H1 (cell line): ENCODE measurements around the gene ASB4. TPM values are rescaled to one million over a fixed set of nuclear protein-coding genes. Genes with fewer than 3 reads are reported as not detected.

Source experiments
- CTCF ChIA-PET: fragments of 300-600 bp; sonication (Branson Sonifier 250); formaldehyde crosslinking; loops from one replicate; lab custom pipeline; 2021; ENCODE audit not compliant: partially characterized antibody; lab: Charles Lee
- POLR2A ChIA-PET: fragments of 300-600 bp; sonication (Branson Sonifier 250); formaldehyde crosslinking; loops from one replicate; lab custom pipeline; 2021; ENCODE audit warnings: inconsistent platforms; ENCODE audit not compliant: partially characterized antibody; lab: Charles Lee
- DNase-seq, 2 experiments: peaks; one replicate each; pipeline versions ENCODE4 v3.0.0 to v3.0.0-alpha.2; 2010 to 2022; ENCODE audit warnings: low spot score in 2 of 2, low read depth in 1 of 2, mixed read lengths in 1 of 2
- FAIRE-seq: peaks from 2 replicates; lab custom pipeline; 2011; peaks lifted over from hg19 to GRCh38; lab: Jason Lieb, UNC
- H2AFZ ChIP-seq: 2 replicates; pipeline ENCODE4 v1.8.1; 2012; ENCODE audit warnings: low read length, inconsistent platforms
- H2AK5ac ChIP-seq: 2 replicates; pipeline ENCODE4 v1.6.1; 2013; ENCODE audit warnings: low read depth, low read length
- H2BK120ac ChIP-seq: replicated peaks from 2 replicates; pipeline ENCODE3; 2013; ENCODE audit warnings: low read depth, low read length, inconsistent platforms
- H2BK12ac ChIP-seq: 2 replicates; pipeline ENCODE4 v1.6.1; 2013; ENCODE audit warnings: low read depth, low read length
- H2BK15ac ChIP-seq: 2 replicates; pipeline ENCODE4 v1.6.1; 2013; ENCODE audit warnings: low read length
- H2BK20ac ChIP-seq: 2 replicates; pipeline ENCODE4 v1.6.1; 2013; ENCODE audit warnings: low read length
- H2BK5ac ChIP-seq: 2 replicates; pipeline ENCODE4 v1.6.1; 2013; ENCODE audit warnings: low read depth, low read length
- H3K14ac ChIP-seq: 2 replicates; pipeline ENCODE4 v1.6.1; 2013; ENCODE audit warnings: inconsistent platforms; ENCODE audit not compliant: insufficient read length
- H3K18ac ChIP-seq: 2 replicates; pipeline ENCODE4 v1.6.1; 2013; ENCODE audit warnings: low read length; ENCODE audit errors: extremely low read depth
- H3K23ac ChIP-seq: 2 replicates; pipeline ENCODE4 v1.6.1; 2013; ENCODE audit warnings: inconsistent platforms; ENCODE audit not compliant: insufficient read length
- H3K23me2 ChIP-seq: 2 replicates; pipeline ENCODE4 v1.6.1; 2013; ENCODE audit warnings: low read depth, low read length
- H3K27ac ChIP-seq: 2 replicates; pipeline ENCODE4 v1.6.1; 2011; ENCODE audit warnings: low read depth, low read length, inconsistent platforms
- H3K27me3 ChIP-seq, 4 experiments: replicated peaks in 1 of 4; 1 replicate in 1 of 4; 2 replicates in 3 of 4; pipeline versions ENCODE4 v1.6.1 to v1.8.1; 2011 to 2013; ENCODE audit warnings: low read length in 3 of 4, mild to moderate bottlenecking in 3 of 4, inconsistent platforms in 2 of 4, mixed read lengths in 2 of 4, moderate library complexity in 1 of 4; ENCODE audit not compliant: control insufficient read depth in 3 of 4, insufficient read depth in 3 of 4; ENCODE audit errors: extremely low read depth in 1 of 4
- H3K36me3 ChIP-seq, 4 experiments: 2 replicates each; pipeline versions ENCODE4 v1.6.1 to v1.8.1; 2011 to 2013; ENCODE audit warnings: mild to moderate bottlenecking in 4 of 4, low read length in 3 of 4, moderate library complexity in 2 of 4, control low read depth in 1 of 4, inconsistent platforms in 1 of 4; ENCODE audit not compliant: insufficient read depth in 4 of 4, control insufficient read depth in 2 of 4
- H3K4ac ChIP-seq: replicated peaks from 2 replicates; pipeline ENCODE3; 2013; ENCODE audit warnings: low read length, low read depth, mixed read lengths, inconsistent platforms; ENCODE audit not compliant: insufficient read length
- H3K4me1 ChIP-seq, 4 experiments: replicated peaks in 1 of 4; 1 replicate in 1 of 4; 2 replicates in 3 of 4; pipeline versions ENCODE4 v1.6.1 to v1.8.1; 2011 to 2013; ENCODE audit warnings: low read length in 3 of 4, inconsistent platforms in 2 of 4, mixed read lengths in 1 of 4; ENCODE audit not compliant: insufficient read depth in 4 of 4, control insufficient read depth in 3 of 4
- H3K4me2 ChIP-seq, 2 experiments: 2 replicates each; pipeline versions ENCODE4 v1.6.1 to v1.8.1; 2011 to 2013; ENCODE audit warnings: low read depth in 2 of 2, low read length in 2 of 2, control low read depth in 1 of 2, inconsistent platforms in 1 of 2, mild to moderate bottlenecking in 1 of 2; ENCODE audit not compliant: insufficient read depth in 1 of 2
- H3K4me3 ChIP-seq, 4 experiments: fragments of 200-600, 300-600 bp in 1 of 4; sonication (generic), shearing (Covaris generic), sonication (Bioruptor Twin) in 1 of 4; 2 replicates each; pipeline versions ENCODE4 v1.5.1 to v1.8.1; 2011 to 2016; ENCODE audit warnings: low read length in 4 of 4, low read depth in 3 of 4, control low read depth in 2 of 4, inconsistent platforms in 2 of 4, mild to moderate bottlenecking in 2 of 4, mixed read lengths in 1 of 4, moderate library complexity in 1 of 4; ENCODE audit not compliant: insufficient read depth in 2 of 4; ENCODE audit errors: extremely low read depth in 1 of 4
- H3K56ac ChIP-seq: replicated peaks from 2 replicates; pipeline ENCODE3; 2013; ENCODE audit warnings: low read depth, mild to moderate bottlenecking, mixed read lengths, low read length, inconsistent platforms; ENCODE audit not compliant: insufficient read length
- H3K79me1 ChIP-seq: 2 replicates; pipeline ENCODE4 v1.6.1; 2013; ENCODE audit warnings: low read depth, low read length, control low read depth
- H3K79me2 ChIP-seq, 2 experiments: 2 replicates each; pipeline versions ENCODE4 v1.6.1 to v1.8.1; 2012 to 2013; ENCODE audit warnings: low read length in 2 of 2, mild to moderate bottlenecking in 2 of 2, inconsistent platforms in 1 of 2; ENCODE audit not compliant: insufficient read depth in 2 of 2, control insufficient read depth in 1 of 2
- H3K9ac ChIP-seq, 4 experiments: replicated peaks in 1 of 4; 1 replicate in 1 of 4; 2 replicates in 3 of 4; pipeline versions ENCODE4 v1.6.1 to v1.8.1; 2011 to 2013; ENCODE audit warnings: low read depth in 3 of 4, low read length in 3 of 4, control low read depth in 2 of 4, mild to moderate bottlenecking in 2 of 4, moderate library complexity in 2 of 4, inconsistent platforms in 1 of 4; ENCODE audit errors: extremely low read depth in 1 of 4
- H3K9me3 ChIP-seq, 2 experiments: 2 replicates each; pipeline versions ENCODE4 v1.6.1 to v1.8.1; 2012 to 2013; ENCODE audit warnings: mild to moderate bottlenecking in 2 of 2, moderate library complexity in 2 of 2, control low read depth in 1 of 2, inconsistent platforms in 1 of 2, low read depth in 1 of 2, low read length in 1 of 2, mixed read lengths in 1 of 2; ENCODE audit not compliant: insufficient read depth in 2 of 2
- H4K20me1 ChIP-seq, 2 experiments: replicated peaks in 1 of 2; 2 replicates each; pipeline versions ENCODE3 to v1.8.1; 2011 to 2013; ENCODE audit warnings: inconsistent platforms in 2 of 2, low read length in 2 of 2, mild to moderate bottlenecking in 1 of 2; ENCODE audit not compliant: insufficient read depth in 2 of 2, control insufficient read depth in 1 of 2
- H4K5ac ChIP-seq: 2 replicates; pipeline ENCODE4 v1.6.1; 2013; ENCODE audit warnings: low read length, low read depth, mixed read lengths, inconsistent platforms; ENCODE audit not compliant: insufficient read length
- H4K8ac ChIP-seq: 2 replicates; pipeline ENCODE4 v1.8.0; 2013; ENCODE audit warnings: mild to moderate bottlenecking, moderate library complexity, low read length, inconsistent platforms; ENCODE audit not compliant: insufficient read depth; ENCODE audit errors: extremely low read depth
- H4K91ac ChIP-seq: replicated peaks from 2 replicates; pipeline ENCODE3; 2013; ENCODE audit warnings: low read length, mixed read lengths, inconsistent platforms; ENCODE audit not compliant: insufficient read length
- BACH1 ChIP-seq: IDR thresholded peaks from 2 replicates; pipeline ENCODE4 v1.6.1; 2012; ENCODE audit warnings: low read length, improper control_type of control experiment
- CBX5 ChIP-seq: fragments of 300-800, 300-1000 bp; sonication (generic); IDR thresholded peaks from 2 replicates; pipeline ENCODE4 v1.7.1; 2016; ENCODE audit warnings: antibody characterized with exemption, low read length, low read depth
- CTBP2 ChIP-seq: IDR thresholded peaks from 2 replicates; pipeline ENCODE4 v1.7.0; 2011; ENCODE audit warnings: borderline replicate concordance, mild to moderate bottlenecking, moderate library complexity, mixed read lengths, low read length; ENCODE audit not compliant: insufficient read depth, insufficient read length
- GABPA ChIP-seq: IDR thresholded peaks from 2 replicates; pipeline ENCODE4 v1.6.1; 2011; ENCODE audit warnings: mild to moderate bottlenecking, low read length, moderate library complexity, borderline replicate concordance; ENCODE audit not compliant: insufficient read depth
- KDM1A ChIP-seq: fragments of 200-600, 300-600 bp; sonication (generic); IDR thresholded peaks from 2 replicates; pipeline ENCODE4 v1.7.1; 2016; ENCODE audit warnings: mild to moderate bottlenecking, low read length, borderline replicate concordance
- SIN3A ChIP-seq, 2 experiments: IDR thresholded peaks in 1 of 2; conservative IDR thresholded peaks in 1 of 2; 2 replicates each; pipeline ENCODE4 v1.6.1; 2011 to 2012; ENCODE audit warnings: low read length in 2 of 2, improper control_type of control experiment in 1 of 2, low read depth in 1 of 2, mild to moderate bottlenecking in 1 of 2
- SP2 ChIP-seq: IDR thresholded peaks from 2 replicates; pipeline ENCODE4 v1.6.1; 2012; ENCODE audit warnings: mild to moderate bottlenecking, low read length, inconsistent platforms
- WGBS, 2 experiments: shearing (Covaris generic) in 1 of 2; methylation state at CpG; one replicate each; pipeline versions ENCODE4 v1.1.6 to v1.1.7; 2013 to 2015; ENCODE audit warnings: low lambda C conversion rate in 2 of 2, mixed read lengths in 2 of 2, inconsistent platforms in 1 of 2, low coverage in 1 of 2, missing lambda C conversion rate in 1 of 2; ENCODE audit not compliant: insufficient replicate concordance in 2 of 2, insufficient coverage in 1 of 2, insufficient read length in 1 of 2; ENCODE audit errors: extremely low coverage in 1 of 2, missing lambda C conversion rate in 1 of 2; 5-methylcytosine and 5-hydroxymethylcytosine counted together
- polyA plus RNA-seq, 7 experiments: library from polyadenylated mRNA; depleted of rRNA in 3 of 7; stranded (reverse) in 5 of 7; unstranded in 2 of 7; fragments of >200 nt in 5 of 7; fragments of 200-250 nt in 2 of 7; gene quantifications; 1 replicate in 5 of 7; 2 replicates in 1 of 7; 4 replicates in 1 of 7; pipeline versions ENCODE4 v1.2.1 to v1.2.3, GENCODE V29; 2011 to 2013; ENCODE audit warnings: missing spikeins in 2 of 7, mixed read lengths in 2 of 7
- total RNA-seq: library from RNA; stranded (reverse); fragmentation: NEBNext Ultra II Directional; extraction: Animal tissue kit (Norgen Biotek cat#: 25700); gene quantifications from 2 replicates; pipeline ENCODE4 v1.2.1, GENCODE V29; 2021
- TF ChIP-seq, protein P1 (sequence below), 3 experiments: IDR thresholded peaks; 1 replicate in 2 of 3; 2 replicates in 1 of 3; pipeline versions ENCODE4 v1.5.1 to v1.6.1; 2011; ENCODE audit warnings: low read length in 3 of 3, mild to moderate bottlenecking in 3 of 3, inconsistent platforms in 2 of 3, low read depth in 1 of 3, moderate library complexity in 1 of 3; ENCODE audit not compliant: insufficient read depth in 1 of 3; ENCODE audit errors: control extremely low read depth in 1 of 3

The ASB4 gene
- total and polyA plus RNA-seq, 2 of the 8 experiments (the other 6 are each of a cell fraction or from before 2014, with no cell fraction given) = not detected

DNA sequence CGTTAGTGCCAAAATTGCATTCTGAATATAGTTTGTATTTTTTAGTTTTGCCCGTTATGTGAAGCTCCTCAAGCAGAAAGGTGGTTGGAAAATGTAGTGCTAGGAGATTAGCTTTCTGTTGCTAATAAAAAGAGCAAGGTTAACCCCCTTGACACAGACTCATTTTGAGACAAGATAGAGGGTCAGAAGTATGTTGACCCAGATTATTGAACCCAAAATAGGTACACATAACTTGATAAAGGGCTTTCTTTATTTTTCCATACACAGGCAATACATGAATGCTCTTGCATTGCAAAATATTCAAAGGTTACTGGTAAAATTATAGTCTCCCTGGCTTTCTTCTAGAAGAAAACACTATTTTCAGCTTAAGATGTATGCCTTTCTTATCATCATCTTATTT lies 40.9 kb upstream of the ASB4 start:
- H3K4me1 ChIP-seq = no peaks in the 10 kb centered on the region
- no peak overlapping the region for H4K91ac ChIP-seq
- H2BK5ac ChIP-seq = no peak overlapping the region
- H4K5ac ChIP-seq = no peak overlapping the region
- POLR2A ChIA-PET = interaction anchor here (2.4 kb wide), 1 partner anchor 10 kb away, joined by 11 read pairs; the partner anchor contains the start of gene PON2
- H3K27me3 ChIP-seq = no peaks in the 10 kb centered on the region
- 80% methylated on average over 2 of the region's 2 CpGs; no CpG with 5 or more reads in 1 of the 2 experiments for WGBS, 2 experiments
- no peak overlapping the region for H3K9ac ChIP-seq
- H3K14ac ChIP-seq = no peak overlapping the region
- no peak overlapping the region for H4K8ac ChIP-seq
- H2AFZ ChIP-seq = no peak overlapping the region
- no peak overlapping the region for H3K56ac ChIP-seq
- no peak for DNase-seq
- no peak for FAIRE-seq
- H3K27ac ChIP-seq = no peak overlapping the region
- H2BK120ac ChIP-seq = no peak overlapping the region
- H3K4me2 ChIP-seq = no peak overlapping the region
- no peak overlapping the region for H2BK15ac ChIP-seq
- H3K36me3 ChIP-seq = no peaks in the 10 kb centered on the region
- TF ChIP-seq CTBP2 (no peak), CBX5 (no peak), GABPA (no peak), SIN3A (conservative IDR thresholded peaks at IDR 0.05 in 1 of 2, IDR thresholded peaks at IDR 0.05 in 1 of 2; ENCODE audit: low read depth in 1 of 2, low read length in 2 of 2) (no peak), SP2 (no peak), KDM1A (no peak), BACH1 (no peak)
- TF ChIP-seq, protein P1, sequence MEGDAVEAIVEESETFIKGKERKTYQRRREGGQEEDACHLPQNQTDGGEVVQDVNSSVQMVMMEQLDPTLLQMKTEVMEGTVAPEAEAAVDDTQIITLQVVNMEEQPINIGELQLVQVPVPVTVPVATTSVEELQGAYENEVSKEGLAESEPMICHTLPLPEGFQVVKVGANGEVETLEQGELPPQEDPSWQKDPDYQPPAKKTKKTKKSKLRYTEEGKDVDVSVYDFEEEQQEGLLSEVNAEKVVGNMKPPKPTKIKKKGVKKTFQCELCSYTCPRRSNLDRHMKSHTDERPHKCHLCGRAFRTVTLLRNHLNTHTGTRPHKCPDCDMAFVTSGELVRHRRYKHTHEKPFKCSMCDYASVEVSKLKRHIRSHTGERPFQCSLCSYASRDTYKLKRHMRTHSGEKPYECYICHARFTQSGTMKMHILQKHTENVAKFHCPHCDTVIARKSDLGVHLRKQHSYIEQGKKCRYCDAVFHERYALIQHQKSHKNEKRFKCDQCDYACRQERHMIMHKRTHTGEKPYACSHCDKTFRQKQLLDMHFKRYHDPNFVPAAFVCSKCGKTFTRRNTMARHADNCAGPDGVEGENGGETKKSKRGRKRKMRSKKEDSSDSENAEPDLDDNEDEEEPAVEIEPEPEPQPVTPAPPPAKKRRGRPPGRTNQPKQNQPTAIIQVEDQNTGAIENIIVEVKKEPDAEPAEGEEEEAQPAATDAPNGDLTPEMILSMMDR (IDR thresholded peaks at IDR 0.05; ENCODE audit: control extremely low read depth in 1 of 3, insufficient read depth in 1 of 3, low read depth in 1 of 3, low read length in 3 of 3) = no peak
- H3K18ac ChIP-seq = no peak overlapping the region
- H3K79me1 ChIP-seq = no peaks in the 10 kb centered on the region
- H3K79me2 ChIP-seq = no peaks in the 10 kb centered on the region
- no peak overlapping the region for H3K23ac ChIP-seq
- H3K23me2 ChIP-seq = no peaks in the 10 kb centered on the region; the same call in 1 of the 2 replicates
- H3K4ac ChIP-seq = no peak overlapping the region
- no peak overlapping the region for H3K4me3 ChIP-seq
- H4K20me1 ChIP-seq = no peaks in the 10 kb centered on the region
- H3K9me3 ChIP-seq = no peaks in the 10 kb centered on the region
- CTCF ChIA-PET = interaction anchor here (0.6 to 1.4 kb wide), 5 partner anchors 9 to 947 kb away, joined by 3 to 4 read pairs (median 3); no protein-coding TSS in a partner anchor
- no peak overlapping the region for H2AK5ac ChIP-seq
- no peak overlapping the region for H2BK20ac ChIP-seq
- H2BK12ac ChIP-seq = no peak overlapping the region
